Gastroesophageal sphincter (tissue), 2 donors: ENCODE results near the gene ADGRF1.

Experiments
- EP300 ChIP-seq: sonication (generic); formaldehyde crosslinking; IDR thresholded peaks from one replicate; pipeline ENCODE4 v1.6.1; 2017; ENCODE audit warnings: antibody characterized with exemption, mild to moderate bottlenecking
- POLR2A ChIP-seq, 2 donors: fragments of 450-650 bp; IDR thresholded peaks; one replicate each; pipeline ENCODE4 v1.6.1; 2017; ENCODE audit warnings: antibody characterized with exemption in 2 of 2, mild to moderate bottlenecking in 2 of 2, moderate library complexity in 1 of 2

- no peak for TF ChIP-seq EP300
- no peak for TF ChIP-seq POLR2A (IDR thresholded peaks at IDR 0.05)
Observed at GRCh38 chr6:47079638-47080037, 37.5 kb upstream of the ADGRF1 start.
